GM12874 (cell line): ENCODE measurements around the gene METTL26.

ENCODE experiments used
- TF ChIP-seq, protein P1 (sequence below): IDR thresholded peaks from 2 replicates; pipeline ENCODE4 v1.5.1; 2011; ENCODE audit warnings: low read depth, mild to moderate bottlenecking, control low read depth, low read length, moderate library complexity; ENCODE audit not compliant: insufficient read depth

The METTL26 gene

DNA sequence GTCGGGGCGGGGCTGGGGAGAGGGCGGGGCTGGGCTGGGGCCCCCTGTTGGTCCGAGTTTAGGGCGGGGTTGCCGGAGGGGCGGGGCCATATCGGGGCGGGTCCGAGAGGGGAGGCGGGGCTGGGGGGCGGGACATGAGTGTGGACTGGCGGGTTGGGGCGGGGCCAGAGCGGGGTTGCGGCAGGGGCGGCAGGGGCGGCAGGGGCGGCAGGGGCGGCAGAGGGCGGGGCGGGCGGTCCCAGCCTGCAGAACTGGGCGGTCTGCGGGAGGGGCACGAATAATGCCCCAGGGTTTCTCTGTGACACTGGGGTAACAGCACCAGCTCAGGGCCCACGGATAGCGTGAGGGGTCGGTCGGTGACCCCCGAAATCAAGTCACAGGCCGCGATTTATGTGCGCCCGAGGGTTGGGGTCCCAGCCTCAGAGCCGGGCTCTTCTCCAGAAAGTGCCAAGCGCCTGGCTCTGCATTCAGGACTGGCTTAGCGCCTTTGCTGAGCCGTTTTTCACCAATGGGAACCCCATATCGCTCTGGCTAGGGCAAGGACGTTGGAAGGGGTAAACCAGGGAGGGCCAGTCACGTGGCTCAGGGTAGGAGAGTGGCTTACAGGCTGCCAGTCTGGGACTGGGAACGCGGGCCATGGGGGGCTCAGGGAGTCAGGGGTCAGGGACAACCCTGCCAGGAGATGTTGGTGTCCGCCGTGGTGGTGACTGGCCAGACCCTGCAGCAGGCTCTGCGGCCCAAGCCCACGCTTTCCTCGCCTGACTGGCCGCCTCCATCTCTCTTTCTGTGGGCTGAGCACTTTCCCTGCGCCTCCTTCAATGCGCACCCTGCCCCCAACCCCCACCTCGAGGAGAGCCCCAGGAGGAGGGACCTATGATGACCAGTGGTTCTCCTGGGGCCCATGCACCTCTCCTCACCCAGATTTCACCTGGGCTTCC, 1.2 kb upstream of the METTL26 start:
- TF ChIP-seq, protein P1, sequence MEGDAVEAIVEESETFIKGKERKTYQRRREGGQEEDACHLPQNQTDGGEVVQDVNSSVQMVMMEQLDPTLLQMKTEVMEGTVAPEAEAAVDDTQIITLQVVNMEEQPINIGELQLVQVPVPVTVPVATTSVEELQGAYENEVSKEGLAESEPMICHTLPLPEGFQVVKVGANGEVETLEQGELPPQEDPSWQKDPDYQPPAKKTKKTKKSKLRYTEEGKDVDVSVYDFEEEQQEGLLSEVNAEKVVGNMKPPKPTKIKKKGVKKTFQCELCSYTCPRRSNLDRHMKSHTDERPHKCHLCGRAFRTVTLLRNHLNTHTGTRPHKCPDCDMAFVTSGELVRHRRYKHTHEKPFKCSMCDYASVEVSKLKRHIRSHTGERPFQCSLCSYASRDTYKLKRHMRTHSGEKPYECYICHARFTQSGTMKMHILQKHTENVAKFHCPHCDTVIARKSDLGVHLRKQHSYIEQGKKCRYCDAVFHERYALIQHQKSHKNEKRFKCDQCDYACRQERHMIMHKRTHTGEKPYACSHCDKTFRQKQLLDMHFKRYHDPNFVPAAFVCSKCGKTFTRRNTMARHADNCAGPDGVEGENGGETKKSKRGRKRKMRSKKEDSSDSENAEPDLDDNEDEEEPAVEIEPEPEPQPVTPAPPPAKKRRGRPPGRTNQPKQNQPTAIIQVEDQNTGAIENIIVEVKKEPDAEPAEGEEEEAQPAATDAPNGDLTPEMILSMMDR, result no peak

DNA sequence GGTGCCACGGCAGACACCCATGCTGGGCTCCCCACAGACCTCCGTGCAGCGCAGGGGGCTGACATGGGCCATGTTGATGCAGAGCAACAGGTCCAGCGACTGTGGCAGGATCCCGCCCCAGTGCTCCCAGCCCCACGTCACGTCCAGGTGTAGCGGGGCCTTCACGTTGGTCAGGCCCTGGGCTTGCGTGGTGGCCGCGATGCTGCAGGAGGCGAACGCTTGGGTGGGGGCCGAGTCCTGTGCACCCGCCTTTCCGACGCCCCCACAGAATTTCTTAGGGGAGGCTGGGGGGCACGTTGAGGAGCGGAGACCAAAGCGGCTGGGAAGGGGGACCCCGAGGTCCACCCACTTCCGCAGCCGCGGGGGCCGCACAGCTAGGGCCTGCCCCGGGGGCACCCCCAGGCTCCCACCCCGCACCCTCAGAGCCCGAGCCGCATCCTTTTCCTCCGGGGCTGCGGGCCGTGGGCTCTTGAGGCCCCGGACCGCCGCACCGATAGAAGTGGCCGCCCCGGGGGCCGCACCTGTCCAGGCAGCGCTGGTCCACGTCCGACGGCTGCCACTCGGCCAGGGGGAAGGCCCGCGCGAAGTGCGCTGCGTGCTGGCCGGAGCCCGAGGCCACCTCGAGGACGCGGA, 416 bp downstream of the METTL26 start:
- TF ChIP-seq, protein P1, result no peak

DNA sequence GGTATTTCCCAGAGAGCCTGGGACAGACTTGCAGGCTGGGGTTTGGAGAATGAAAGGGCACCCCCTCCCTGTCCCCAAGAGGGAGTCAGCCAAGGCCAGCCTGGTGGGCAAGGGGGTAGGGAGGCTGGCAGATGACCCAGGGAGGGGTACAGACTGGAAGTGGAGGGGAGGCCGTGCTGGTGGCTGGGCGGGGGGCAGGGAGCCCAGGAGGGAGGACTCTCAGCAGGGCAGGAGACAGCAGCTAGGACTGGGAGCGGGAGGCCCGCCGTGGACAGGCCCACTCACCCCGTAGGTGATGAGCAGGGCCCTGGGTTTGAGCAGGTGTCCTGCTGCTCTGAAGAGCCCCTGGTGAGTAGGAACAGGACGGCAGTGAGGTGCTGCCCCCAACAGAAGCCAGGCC, 1.1 kb downstream of the METTL26 start:
- TF ChIP-seq, protein P1, result no peak

DNA sequence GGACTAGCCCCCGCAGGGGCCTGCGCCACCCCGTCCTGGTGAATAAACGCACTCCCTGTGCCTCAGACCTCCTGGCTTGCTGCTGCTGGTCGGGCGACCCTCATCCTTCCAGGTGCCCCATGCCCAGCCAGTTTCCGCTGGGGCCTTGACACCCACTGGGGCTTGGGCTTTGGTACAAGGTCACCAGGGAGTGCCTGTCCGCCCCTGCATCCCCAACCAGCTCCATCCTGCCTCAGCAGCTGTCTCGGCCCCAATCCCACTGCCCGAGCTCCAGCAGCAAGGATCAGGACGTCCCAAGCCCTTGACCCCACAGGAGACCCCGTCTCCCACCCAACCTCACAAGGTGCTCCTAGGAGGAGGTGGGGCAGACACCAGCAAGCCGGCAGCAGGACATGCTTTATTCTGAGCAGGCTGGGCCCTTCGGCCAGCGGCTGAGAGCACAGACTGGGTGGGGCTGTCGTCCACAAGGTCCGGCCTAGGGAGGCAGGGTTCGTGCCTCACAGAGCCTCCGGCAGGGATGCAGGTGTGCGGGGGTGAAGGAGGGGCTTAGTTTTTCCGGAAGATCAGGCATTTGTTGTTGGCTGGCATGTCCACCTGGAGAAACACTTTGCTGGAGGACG, 1.9 kb downstream of the METTL26 start:
- TF ChIP-seq, protein P1, result no peak

DNA sequence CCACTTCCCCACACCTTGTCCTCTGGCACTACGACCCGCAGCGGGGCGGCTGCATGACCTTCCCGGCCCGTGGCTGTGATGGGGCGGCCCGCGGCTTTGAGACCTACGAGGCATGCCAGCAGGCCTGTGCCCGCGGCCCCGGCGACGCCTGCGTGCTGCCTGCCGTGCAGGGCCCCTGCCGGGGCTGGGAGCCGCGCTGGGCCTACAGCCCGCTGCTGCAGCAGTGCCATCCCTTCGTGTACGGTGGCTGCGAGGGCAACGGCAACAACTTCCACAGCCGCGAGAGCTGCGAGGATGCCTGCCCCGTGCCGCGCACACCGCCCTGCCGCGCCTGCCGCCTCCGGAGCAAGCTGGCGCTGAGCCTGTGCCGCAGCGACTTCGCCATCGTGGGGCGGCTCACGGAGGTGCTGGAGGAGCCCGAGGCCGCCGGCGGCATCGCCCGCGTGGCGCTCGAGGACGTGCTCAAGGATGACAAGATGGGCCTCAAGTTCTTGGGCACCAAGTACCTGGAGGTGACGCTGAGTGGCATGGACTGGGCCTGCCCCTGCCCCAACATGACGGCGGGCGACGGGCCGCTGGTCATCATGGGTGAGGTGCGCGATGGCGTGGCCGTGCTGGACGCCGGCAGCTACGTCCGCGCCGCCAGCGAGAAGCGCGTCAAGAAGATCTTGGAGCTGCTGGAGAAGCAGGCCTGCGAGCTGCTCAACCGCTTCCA, 2.6 kb downstream of the METTL26 start:
- TF ChIP-seq, protein P1, result no peak

DNA sequence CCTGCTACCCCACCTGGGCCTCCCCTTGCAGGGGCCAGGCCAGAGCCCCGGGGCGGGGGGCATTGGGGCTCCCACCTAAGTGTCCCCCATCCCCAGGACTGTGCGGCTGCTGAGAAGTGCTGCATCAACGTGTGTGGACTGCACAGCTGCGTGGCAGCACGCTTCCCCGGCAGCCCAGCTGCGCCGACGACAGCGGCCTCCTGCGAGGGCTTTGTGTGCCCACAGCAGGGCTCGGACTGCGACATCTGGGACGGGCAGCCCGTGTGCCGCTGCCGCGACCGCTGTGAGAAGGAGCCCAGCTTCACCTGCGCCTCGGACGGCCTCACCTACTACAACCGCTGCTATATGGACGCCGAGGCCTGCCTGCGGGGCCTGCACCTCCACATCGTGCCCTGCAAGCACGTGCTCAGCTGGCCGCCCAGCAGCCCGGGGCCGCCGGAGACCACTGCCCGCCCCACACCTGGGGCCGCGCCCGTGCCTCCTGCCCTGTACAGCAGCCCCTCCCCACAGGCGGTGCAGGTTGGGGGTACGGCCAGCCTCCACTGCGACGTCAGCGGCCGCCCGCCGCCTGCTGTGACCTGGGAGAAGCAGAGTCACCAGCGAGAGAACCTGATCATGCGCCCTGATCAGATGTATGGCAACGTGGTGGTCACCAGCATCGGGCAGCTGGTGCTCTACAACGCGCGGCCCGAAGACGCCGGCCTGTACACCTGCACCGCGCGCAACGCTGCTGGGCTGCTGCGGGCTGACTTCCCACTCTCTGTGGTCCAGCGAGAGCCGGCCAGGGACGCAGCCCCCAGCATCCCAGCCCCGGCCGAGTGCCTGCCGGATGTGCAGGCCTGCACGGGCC, 3.4 kb downstream of the METTL26 start:
- TF ChIP-seq, protein P1, result no peak
